A673 (cell line): Measurements from ENCODE around the gene MGMT. TPM values are rescaled to one million over a fixed set of nuclear protein-coding genes. Genes with fewer than 3 reads are reported as not detected.

Experiments
- BruUV-seq: library from RNA; stranded (reverse); fragments of 400-500 nt; replicated peaks from 2 replicates; lab custom pipeline; 2021; lab: Mats Ljungman, UMichigan
- CTCF ChIA-PET: fragments of 300-600 bp; sonication (Branson Sonifier 250); formaldehyde crosslinking; loops from one replicate; lab custom pipeline; 2022; ENCODE audit warnings: antibody characterized with exemption; lab: Charles Lee
- POLR2A ChIA-PET: fragments of 300-600 bp; sonication (Branson Sonifier 250); formaldehyde crosslinking; loops from one replicate; lab custom pipeline; 2022; ENCODE audit warnings: antibody characterized with exemption; ENCODE audit not compliant: low non-redundant PET; lab: Charles Lee
- DNase-seq: peaks from one replicate; pipeline ENCODE4 v3.0.0-alpha.2; 2015; ENCODE audit warnings: low spot score
- H3K27ac ChIP-seq: fragments of 200-600 bp; sonication (generic); 2 replicates; pipeline ENCODE4 v1.5.1; 2016; ENCODE audit warnings: mixed run types, low read depth, mild to moderate bottlenecking, mixed read lengths, antibody characterized with exemption, low read length; ENCODE audit not compliant: poor library complexity, severe bottlenecking
- H3K27me3 ChIP-seq: fragments of 200-600 bp; sonication (generic); replicated peaks from 2 replicates; pipeline ENCODE4 v1.6.1; 2017; ENCODE audit warnings: mixed run types, low read depth, mild to moderate bottlenecking, mixed read lengths, antibody characterized with exemption, low read length; ENCODE audit not compliant: insufficient read depth, poor library complexity
- H3K36me3 ChIP-seq: fragments of 200-600 bp; sonication (generic); 2 replicates; pipeline ENCODE4 v1.6.1; 2016; ENCODE audit warnings: mixed run types, mild to moderate bottlenecking, mixed read lengths, antibody characterized with exemption, low read length; ENCODE audit not compliant: insufficient read depth, poor library complexity, severe bottlenecking
- H3K4me1 ChIP-seq: fragments of 200-600 bp; sonication (generic); 2 replicates; pipeline ENCODE4 v1.6.1; 2017; ENCODE audit warnings: mixed run types, mild to moderate bottlenecking, mixed read lengths, antibody characterized with exemption, low read length; ENCODE audit not compliant: insufficient read depth, poor library complexity, severe bottlenecking
- H3K4me3 ChIP-seq: fragments of 200-600 bp; sonication (generic); 2 replicates; pipeline ENCODE4 v1.5.1; 2016; ENCODE audit warnings: low read depth, mixed run types, mild to moderate bottlenecking, mixed read lengths, low read length; ENCODE audit not compliant: poor library complexity, severe bottlenecking
- H3K9me3 ChIP-seq: fragments of 200-600 bp; sonication (generic); 2 replicates; pipeline ENCODE4 v1.6.1; 2016; ENCODE audit warnings: mixed run types, low read depth, mild to moderate bottlenecking, mixed read lengths, antibody characterized with exemption, low read length; ENCODE audit not compliant: poor library complexity, severe bottlenecking
- EZH2 ChIP-seq: fragments of 200-600 bp; sonication (generic); IDR thresholded peaks from 2 replicates; pipeline ENCODE4 v1.6.1; 2017; ENCODE audit warnings: borderline replicate concordance, low read depth, mild to moderate bottlenecking, mixed read lengths, antibody characterized with exemption, low read length; ENCODE audit not compliant: poor library complexity, severe bottlenecking
- intact Hi-C: fragments of 100-400 bp; cut with micrococcal nuclease; formaldehyde crosslinking; loops from one replicate; pipeline ENCODE4 v1.10.0; 2022; ENCODE audit not compliant: unreplicated experiment
- total RNA-seq: library from RNA; stranded (reverse); gene quantifications from 2 replicates; pipeline ENCODE4 v1.2.3, GENCODE V29; 2021
- TF ChIP-seq, protein P1 (sequence below): fragments of 300-800, 200-600 bp; sonication (generic); conservative IDR thresholded peaks from 2 replicates; pipeline ENCODE4 v1.5.1; 2017; ENCODE audit warnings: low read depth, mild to moderate bottlenecking, antibody characterized with exemption, low read length, moderate library complexity, mixed read lengths

Gene MGMT
- total RNA-seq, 1 experiment from 2014 or later: 19.5 TPM

DNA sequence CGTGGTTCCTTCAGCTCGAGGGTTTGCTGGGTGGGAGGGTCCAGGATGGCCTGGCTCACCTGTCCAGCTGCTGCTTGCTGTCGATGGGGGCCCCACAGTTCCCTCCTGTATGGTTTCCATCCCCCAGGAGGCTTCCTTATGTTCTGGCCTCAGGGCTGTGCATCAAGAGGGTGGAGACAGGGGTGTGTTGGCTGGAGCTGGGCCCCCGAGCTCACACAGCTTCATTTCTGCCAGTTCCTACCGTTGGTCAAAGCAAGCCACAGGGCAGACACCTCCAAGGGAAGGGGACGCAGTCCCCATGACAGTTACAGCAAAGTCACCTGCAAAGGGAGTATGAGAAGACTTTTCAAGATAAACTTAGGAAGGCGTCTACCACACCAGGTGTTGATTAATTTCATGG lies 340.2 kb downstream of the MGMT start:
- POLR2A ChIA-PET: no interaction called here
- CTCF ChIA-PET: no interaction called here

DNA sequence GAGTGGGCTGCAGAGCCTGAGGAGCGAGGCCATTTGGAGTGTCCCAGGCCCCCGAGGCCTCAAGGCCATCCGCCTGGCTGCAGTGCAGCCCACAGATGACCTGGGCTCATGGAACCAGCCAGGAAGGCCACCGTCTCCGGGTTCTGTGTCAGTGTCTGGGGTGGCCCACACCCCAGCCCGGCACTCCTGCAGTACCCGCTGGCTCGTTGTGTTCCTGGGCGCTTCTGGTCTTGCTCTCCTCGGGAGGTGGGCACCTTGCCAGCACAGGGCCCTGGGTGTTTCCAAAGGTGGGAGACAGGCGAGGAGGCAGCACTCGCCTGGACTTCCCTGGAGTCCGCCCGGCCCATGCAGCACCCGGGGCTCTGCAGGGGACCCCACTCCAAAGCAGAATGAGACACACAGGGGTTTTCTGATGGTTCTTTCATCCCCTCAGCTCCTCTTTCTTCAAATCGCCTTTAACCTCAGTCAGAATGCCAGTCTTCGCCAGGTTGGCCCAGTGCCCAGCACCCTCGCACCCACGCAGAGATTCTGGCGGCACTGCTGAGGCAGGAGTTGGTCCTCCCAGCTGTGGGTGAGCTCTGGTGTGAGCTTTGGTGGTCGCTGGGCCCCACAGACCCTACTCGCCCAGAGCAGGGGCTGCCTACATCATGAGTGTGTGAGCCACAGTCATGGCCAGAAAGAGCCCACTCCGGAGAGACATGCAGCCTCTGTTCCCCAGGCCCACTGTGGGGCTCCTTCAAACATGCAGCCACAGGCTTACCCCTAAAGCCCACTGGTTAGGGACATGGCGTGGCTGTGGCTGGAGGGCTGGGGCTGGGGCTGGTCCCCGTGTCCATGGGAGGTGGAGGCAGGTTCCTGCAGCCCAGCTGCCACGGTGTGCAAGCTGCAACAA lies 341.3 kb downstream of the MGMT start:
- Histone ChIP-seq H3K36me3 (no peaks in the 10 kb centered on the region), H3K27me3 (no peaks in the 10 kb centered on the region), H3K9me3 (peaks cover 8% of the 10 kb centered on the region), H3K4me3 (no peak overlapping the region), H3K27ac (no peak overlapping the region), H3K4me1 (no peaks in the 10 kb centered on the region)
- ChIA-PET CTCF (no interaction called here), POLR2A (no interaction called here)
- no peak for TF ChIP-seq EZH2
- no TSS peak for BruUV-seq
- intact Hi-C loops: no loop called here
- DNase-seq: peak; percentile 12

More for the DNA sequence above, 340.2 kb downstream of the MGMT start:
- peaks cover 16% of the 10 kb centered on the region for H3K9me3 ChIP-seq
- H3K27me3 ChIP-seq: no peaks in the 10 kb centered on the region
- no peak for DNase-seq
- no peaks in the 10 kb centered on the region for H3K4me1 ChIP-seq
- no peak overlapping the region for H3K27ac ChIP-seq
- no TSS peak for BruUV-seq
- H3K4me3 ChIP-seq: no peak overlapping the region
- H3K36me3 ChIP-seq: no peaks in the 10 kb centered on the region
- TF ChIP-seq, protein P1, sequence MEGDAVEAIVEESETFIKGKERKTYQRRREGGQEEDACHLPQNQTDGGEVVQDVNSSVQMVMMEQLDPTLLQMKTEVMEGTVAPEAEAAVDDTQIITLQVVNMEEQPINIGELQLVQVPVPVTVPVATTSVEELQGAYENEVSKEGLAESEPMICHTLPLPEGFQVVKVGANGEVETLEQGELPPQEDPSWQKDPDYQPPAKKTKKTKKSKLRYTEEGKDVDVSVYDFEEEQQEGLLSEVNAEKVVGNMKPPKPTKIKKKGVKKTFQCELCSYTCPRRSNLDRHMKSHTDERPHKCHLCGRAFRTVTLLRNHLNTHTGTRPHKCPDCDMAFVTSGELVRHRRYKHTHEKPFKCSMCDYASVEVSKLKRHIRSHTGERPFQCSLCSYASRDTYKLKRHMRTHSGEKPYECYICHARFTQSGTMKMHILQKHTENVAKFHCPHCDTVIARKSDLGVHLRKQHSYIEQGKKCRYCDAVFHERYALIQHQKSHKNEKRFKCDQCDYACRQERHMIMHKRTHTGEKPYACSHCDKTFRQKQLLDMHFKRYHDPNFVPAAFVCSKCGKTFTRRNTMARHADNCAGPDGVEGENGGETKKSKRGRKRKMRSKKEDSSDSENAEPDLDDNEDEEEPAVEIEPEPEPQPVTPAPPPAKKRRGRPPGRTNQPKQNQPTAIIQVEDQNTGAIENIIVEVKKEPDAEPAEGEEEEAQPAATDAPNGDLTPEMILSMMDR: no peak
- TF ChIP-seq EZH2: no peak
- intact Hi-C loops: no loop called here

GRCh38 chr10:129809431-129809830 lies 342.4 kb downstream of the MGMT start:
- intact Hi-C loops: no loop called here
- ChIA-PET POLR2A (no interaction called here), CTCF (no interaction called here)
- H3K4me1 ChIP-seq: no peaks in the 10 kb centered on the region
- TF ChIP-seq, protein P1: no peak
- TF ChIP-seq EZH2: no peak
- BruUV-seq: no TSS peak
- H3K36me3 ChIP-seq: no peaks in the 10 kb centered on the region
- H3K27me3 ChIP-seq: no peaks in the 10 kb centered on the region
- DNase-seq: no peak
- no peaks in the 10 kb centered on the region for H3K9me3 ChIP-seq
- H3K4me3 ChIP-seq: no peak overlapping the region
- no peak overlapping the region for H3K27ac ChIP-seq
